COLO668 (cell line): ENCODE results near the gene CCDC116.

Source experiments
- DNase-seq: peaks from one replicate; lab custom pipeline; 2025; ENCODE audit not compliant: unreplicated experiment; lab: John Stamatoyannopoulos, UW

Gene CCDC116

GRCh38 chr22:21650823-21651520 is 18.4 kb downstream of the CCDC116 start:
- peak; percentile 51 for DNase-seq

- peak; percentile 62 for DNase-seq
Observed at GRCh38 chr22:21651521-21652009, 19.0 kb downstream of the CCDC116 start.

GRCh38 chr22:21652010-21652546 is 19.5 kb downstream of the CCDC116 start:
- DNase-seq, result peak; percentile 92

DNA sequence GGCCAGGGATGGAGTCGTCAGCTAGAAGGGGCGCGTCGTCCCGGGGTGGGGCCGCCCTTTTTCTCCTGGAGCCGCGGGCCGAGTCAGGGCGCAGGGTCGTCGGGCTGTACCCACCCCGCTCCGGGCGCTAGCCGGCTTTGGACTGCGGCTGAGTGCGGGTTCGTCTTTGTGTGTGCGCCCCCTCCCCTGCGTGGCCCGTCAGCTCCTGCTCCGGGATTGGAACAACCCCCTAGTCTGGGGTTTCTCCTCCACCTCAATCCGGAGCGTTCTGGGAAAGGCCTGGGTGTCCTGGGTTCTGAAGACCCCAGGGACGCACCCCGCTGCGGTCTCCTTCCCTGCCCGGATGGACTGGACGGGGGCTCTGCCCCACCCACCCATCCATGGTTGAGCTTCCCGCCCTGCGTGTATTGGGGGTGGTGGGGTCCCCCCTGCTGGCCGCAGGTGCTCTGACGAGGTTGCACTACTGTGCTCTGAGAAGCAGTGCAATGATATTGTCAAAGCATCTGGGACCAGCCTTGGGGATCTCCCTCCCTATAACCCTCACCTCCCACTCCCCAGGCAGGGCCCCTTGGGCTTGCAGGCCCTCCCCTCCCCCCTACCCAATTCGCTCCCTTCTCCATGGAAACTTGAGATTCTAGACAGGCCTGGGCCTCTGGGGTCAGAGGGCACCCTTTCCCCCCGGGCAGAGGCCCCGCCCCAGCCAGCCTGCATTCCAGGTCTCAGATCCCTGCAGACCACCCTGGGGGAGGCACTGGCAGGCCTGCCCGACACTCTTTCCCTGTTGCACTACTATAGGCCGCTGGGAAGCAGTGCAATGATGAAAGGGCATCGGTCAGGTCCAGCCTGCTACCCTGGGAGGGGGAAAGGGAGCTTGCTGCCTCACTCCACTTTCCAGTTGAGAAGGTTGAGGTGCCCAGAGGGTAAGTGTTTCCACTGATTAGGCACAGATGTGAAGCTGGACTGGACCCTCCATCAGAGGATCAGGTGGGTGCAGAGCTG is 20.3 kb downstream of the CCDC116 start:
- peak; percentile 25 for DNase-seq

DNA sequence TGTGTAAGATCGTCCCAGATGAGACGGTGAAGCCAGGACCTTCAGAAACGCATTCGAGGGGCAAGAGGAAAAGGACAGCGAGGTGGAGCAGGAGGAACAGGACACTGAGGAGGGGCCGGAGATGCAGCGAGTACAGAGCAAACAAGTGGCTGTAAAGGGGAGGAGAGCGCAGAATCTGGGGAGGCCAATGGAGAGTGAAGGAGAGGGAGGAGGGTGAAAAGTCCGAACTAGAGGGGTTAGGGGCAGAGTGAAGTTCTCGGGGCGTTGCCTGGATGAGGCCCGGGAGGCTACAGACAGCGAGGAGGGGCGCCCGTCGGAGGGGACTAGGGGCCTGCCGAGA is 24.4 kb downstream of the CCDC116 start:
- no peak for DNase-seq

DNA sequence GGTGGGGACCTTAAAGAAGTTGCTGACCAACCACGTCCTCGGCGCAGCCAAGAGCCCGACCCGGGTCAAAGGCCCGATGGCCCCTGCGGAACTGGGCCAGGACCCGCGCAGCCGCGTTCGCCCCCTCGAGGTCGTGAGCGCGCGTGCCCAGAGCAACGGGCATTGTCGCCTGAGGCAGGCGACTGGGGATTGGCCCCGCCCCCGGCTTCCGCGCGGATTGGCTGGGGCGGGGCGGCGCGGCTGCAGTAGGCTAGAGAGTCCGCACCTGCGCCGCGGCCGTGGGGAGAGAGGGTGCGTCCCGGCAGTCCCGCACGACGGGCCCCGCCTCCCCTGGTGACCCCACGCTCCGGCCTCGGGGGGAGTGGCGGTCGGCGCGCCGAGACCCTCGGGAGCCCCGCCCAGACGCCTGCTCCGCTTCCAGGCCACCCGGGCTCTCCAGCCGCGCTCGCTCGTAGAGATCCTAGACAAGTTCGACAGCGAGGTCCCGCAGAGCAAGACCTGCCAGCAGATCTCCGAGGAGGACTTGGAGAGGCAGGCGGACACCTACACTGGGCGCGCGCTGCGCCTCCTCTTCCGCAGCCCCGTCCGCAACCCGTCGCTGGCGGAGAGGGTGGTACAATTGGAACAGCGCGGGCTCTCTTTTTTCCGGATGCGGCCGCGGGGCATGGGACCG is 24.9 kb downstream of the CCDC116 start:
- peak; percentile 96 for DNase-seq

- DNase-seq, result no peak
Observed at GRCh38 chr22:21659864-21660525, 27.4 kb downstream of the CCDC116 start.

- DNase-seq, result no peak
Observed at GRCh38 chr22:21660904-21661303, 28.3 kb downstream of the CCDC116 start.

GRCh38 chr22:21661991-21662390 is 29.4 kb downstream of the CCDC116 start:
- DNase-seq, result no peak

GRCh38 chr22:21663738-21664137 is 31.2 kb downstream of the CCDC116 start:
- no peak for DNase-seq

DNA sequence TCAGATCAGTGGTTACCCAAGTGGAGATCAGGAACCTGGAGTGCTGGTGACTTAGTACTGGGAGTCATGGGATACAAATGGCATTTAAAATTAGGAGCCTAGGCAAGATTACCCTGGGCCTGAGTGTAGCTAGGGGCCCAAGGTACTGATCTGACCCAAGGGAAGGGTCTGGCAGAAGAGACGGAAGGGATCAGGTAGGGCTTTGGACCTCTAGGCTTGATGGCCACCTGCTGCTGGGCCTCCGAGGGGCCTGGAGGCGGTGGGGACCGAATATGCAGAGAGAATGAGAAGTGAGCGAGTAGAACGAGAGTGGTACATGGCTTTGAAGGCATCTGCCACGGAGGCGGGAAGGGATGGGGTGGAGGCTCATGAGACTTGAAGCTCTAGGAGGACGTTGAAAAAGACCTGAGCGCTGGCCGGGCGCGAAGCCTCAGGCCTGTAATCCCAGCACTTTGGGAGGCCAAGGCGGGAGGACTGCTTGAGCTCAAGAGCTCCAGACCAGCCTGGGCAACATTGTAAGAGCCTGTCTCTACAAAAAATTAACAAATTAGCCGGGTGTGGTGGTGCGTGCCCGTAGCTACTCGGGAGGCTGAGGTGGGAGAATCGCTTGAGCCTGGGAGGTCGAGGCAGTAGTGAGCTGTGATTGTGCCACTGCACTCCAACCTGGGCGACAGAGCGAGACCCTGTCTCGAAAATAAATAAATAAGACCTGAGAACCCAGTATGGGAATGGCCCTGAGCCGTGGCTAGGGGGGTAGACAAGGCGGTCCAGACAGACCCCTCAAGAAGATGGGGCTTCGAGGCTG is 32.7 kb downstream of the CCDC116 start:
- DNase-seq, result no peak

GRCh38 chr22:21666786-21667185 is 34.2 kb downstream of the CCDC116 start:
- DNase-seq, result no peak

DNA sequence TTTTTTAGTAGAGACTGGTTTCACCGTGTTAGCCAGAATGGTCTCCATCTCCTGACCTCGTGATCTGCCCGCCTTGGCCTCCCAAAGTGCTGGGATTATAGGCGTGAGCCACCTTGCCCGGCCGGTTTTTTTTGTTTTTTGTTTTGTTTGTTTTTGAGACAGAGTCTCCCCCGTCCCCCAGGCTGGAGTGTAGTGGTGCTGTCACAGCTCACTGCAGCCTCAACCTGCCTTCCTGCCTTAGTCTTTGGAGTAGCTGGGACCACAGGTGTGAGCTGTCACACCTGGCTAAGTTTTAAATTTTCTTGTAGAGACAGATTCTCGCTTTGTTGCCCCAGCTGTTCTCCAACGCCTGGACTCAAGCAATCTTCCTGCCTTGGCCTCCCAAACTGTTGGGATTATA is 36.5 kb downstream of the CCDC116 start:
- DNase-seq, result peak; percentile 70

- no peak for DNase-seq
Observed at GRCh38 chr22:21672107-21672629, 39.6 kb downstream of the CCDC116 start.

DNA sequence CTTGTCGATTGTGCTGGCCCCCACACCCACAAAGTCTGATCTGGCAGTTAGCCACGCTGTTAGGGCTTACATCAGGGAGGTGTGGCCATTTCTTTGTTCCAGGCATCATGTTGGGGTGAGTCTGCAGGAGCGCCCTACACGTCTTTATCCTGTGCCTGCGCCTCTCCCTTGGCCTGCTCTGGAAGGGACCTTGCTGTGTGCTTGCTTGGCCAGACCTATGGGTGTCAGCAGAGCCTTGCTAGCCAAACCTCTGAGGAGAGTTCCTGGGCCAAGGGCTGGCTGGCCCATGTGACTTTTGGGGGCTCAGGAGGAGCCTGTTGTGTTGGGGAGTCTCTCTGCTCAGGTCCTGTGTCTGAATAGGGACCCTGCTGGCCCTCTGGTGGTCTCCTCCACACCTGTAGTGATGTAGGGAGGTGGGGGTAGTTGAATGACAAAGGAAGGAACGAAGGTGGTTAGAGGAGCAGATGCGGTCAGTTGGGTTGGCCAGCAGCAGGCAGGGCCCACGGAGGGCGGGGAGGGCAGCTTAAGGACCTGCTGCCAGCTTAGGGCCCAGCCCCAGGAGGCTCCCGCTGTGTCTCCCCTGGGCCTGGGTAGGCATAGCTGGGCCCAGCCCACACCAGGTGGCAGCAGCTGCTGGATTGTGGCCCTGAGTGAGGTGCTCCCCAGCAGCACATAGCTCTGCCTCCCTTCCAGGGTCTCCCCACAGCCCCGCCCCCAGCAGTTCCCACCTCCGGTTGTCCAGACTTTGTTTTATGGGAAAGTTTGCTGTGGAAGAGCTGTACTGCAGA is 41.2 kb downstream of the CCDC116 start:
- no peak for DNase-seq

GRCh38 chr22:21674638-21675245 is 42.2 kb downstream of the CCDC116 start:
- DNase-seq, result no peak

DNA sequence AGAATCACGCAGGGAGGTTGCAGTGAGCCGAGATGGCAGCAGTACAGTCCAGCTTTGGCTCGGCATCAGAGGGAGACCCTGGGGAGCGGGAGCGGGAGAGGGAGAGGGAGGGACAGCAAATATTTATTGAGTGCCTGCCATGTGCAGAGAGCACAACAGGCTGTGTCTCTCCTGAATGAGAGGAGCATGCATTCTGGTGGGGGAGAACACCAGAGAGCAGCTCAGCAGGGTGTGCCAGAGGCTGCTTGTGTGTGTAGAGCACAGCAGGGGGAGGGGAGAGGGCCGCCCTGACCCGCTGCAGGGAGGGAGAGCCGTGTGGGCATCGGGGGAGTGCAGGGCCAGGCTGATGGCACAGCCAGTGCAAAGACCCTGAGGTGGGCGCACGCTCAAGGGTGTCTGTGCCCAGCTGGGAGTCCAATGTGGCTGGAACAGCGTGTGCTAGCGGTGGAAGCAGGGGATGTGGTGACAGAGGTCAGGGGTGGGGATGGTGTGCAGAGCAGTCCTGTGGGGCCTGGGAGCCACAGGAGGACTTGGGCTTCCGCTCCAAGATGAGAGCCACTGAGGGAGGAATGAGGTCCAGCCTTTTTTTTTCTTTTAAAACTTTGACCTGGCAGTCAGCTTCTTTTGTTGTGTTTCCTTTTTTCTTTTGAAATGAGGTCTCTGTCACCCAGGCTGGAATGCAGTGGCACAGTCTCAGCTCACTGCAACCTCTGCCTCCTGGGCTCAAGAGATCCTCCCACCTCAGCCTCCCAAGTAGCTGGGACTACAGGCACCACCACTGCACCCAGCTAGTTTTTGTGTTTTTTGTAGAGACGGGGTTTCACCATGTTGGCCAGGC is 45.3 kb downstream of the CCDC116 start:
- no peak for DNase-seq
